Measurements from ENCODE around the gene GAST. TPM values are rescaled to one million over a fixed set of nuclear protein-coding genes. Genes with fewer than 3 reads are reported as not detected.

The GAST gene
- total and polyA plus RNA-seq, 10 donors: not detected

- Histone ChIP-seq H3K4me1 (peaks cover 14 to 64% (median 38%) of the 10 kb centered on the region in 6 donors), H3K27ac (peak overlapping the region in 4 of 8 donors; percentile 92 to 96 (median 93)), H3K36me3 (no peaks in the 10 kb centered on the region), H3K4me3 (peak overlapping the region in 6 of 8 donors; percentile 37 to 69 (median 43)), H3K9me3 (no peaks in the 10 kb centered on the region), H3K27me3 (replicated peaks in 1 of 7) (no peaks in the 10 kb centered on the region)
- DNase-seq: peak; percentile 81
- TF ChIP-seq POLR2AphosphoS5 (IDR thresholded peaks at IDR 0.05): no peak
- no peak for TF ChIP-seq CTCF (IDR thresholded peaks at IDR 0.05 in 8 of 11, conservative IDR thresholded peaks at IDR 0.05 in 3 of 11)
- no peak for TF ChIP-seq POLR2A (IDR thresholded peaks at IDR 0.05)
- WGBS, 5 donors: 47 to 61% (median 52%) methylated on average over 14 to 15 of the region's 15 CpGs
- intact Hi-C loops (cut with DNase I; ENCODE audit: low total_unique reads): loop anchor here (5.0 kb wide), 2 partner anchors 113 to 808 kb away; no protein-coding TSS in a partner anchor
These were observed 47.3 kb upstream of the GAST start for GRCh38 chr17:41664587-41665565.

DNA sequence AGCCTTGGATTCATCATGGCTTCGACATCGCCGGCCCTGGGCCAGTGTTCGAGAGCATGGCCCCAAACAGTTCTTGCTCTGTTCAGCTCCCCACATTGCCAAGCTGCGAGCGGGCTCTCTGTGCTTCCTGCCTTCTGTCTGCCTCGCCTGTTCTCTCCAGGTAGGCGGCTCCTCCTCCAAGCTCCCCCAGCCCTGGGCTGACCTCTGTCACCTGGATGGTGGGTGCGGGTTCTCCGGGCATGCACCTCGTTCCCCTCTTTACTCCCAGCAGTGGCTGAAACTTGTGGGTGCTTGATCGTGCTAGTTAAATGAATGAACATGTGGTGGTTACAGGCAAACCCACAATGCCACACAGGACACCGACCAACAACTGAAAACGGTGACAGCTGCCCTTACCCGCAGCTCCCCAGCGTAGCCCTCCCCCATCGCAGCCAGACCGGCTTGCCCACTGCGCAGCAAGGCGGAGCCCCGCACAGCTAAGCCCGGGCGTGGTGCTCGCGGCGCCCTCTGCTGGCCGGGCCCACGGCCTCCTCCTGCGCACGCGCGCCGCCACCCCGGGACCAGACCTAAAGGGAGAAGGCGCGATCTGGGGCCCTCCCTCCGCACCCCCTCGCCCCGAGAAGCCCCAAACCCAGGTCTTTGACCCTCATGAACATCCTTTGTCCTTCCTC lies 46.4 kb upstream of the GAST start:
- Histone ChIP-seq H3K27me3 (replicated peaks in 1 of 7) (no peaks in the 10 kb centered on the region), H3K4me1 (peaks cover 14 to 71% (median 43%) of the 10 kb centered on the region in 6 donors), H3K4me3 (peak overlapping the region; percentile 37 to 69 (median 42)), H3K9me3 (no peaks in the 10 kb centered on the region), H3K27ac (peak overlapping the region; percentile 66 to 96 (median 91)), H3K36me3 (no peaks in the 10 kb centered on the region)
- peak; percentile 98 for DNase-seq
- intact Hi-C loops (cut with DNase I; ENCODE audit: low total_unique reads): no loop called here
- WGBS, 5 donors: 1 to 5% (median 3%) methylated on average over 24 to 39 of the region's 39 CpGs
- TF ChIP-seq CTCF (IDR thresholded peaks at IDR 0.05 in 8 of 11, conservative IDR thresholded peaks at IDR 0.05 in 3 of 11) (peak; percentile 91 to 99 (median 97)), POLR2A (IDR thresholded peaks at IDR 0.05) (peak in 1 of 3 donors; percentile 46), POLR2AphosphoS5 (IDR thresholded peaks at IDR 0.05) (peak; percentile 87 to 92 (median 92))

DNA sequence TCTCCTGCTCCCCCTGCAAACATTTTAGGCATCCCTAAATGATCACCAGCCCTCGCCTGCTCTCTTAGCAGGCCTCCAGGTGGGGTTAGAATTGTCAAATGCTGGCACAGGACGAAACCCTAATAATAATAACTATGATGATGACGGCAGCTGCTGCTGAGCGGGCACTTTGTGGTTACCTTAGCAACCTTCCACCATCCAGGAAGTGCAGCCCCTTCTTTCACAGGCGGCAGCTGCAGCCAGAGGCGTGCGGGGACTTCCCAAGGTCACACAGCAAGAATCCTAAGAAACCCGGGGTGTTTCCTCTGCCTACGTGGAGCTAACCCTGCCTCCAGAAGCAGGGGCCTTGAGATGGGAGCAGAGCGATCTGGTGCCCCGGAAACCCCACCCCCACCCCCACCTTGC lies 45.9 kb upstream of the GAST start:
- Histone ChIP-seq H3K4me3 (peak overlapping the region; percentile 37 to 69 (median 42)), H3K27me3 (replicated peaks in 1 of 7) (no peaks in the 10 kb centered on the region), H3K36me3 (no peaks in the 10 kb centered on the region), H3K4me1 (peaks cover 14 to 73% (median 43%) of the 10 kb centered on the region in 6 donors), H3K27ac (peak overlapping the region; percentile 66 to 96 (median 91)), H3K9me3 (no peaks in the 10 kb centered on the region)
- intact Hi-C loops (cut with DNase I; ENCODE audit: low total_unique reads): no loop called here
- peak; percentile 85 for DNase-seq
- TF ChIP-seq POLR2A (IDR thresholded peaks at IDR 0.05): no peak
- TF ChIP-seq POLR2AphosphoS5 (IDR thresholded peaks at IDR 0.05): peak in 1 of 3 donors; percentile 61
- peak in 6 of 11 experiments; percentile 0 to 59 (median 32) for TF ChIP-seq CTCF (IDR thresholded peaks at IDR 0.05 in 8 of 11, conservative IDR thresholded peaks at IDR 0.05 in 3 of 11)
- 0 to 2% (median 1%) methylated on average over 5 to 11 of the region's 11 CpGs for WGBS, 5 donors
